K562 (cell line): Measurements from ENCODE around the gene PLXDC1.
"Not testable (repeated sequence)": the region's sequence is repeated elsewhere in the genome, so short reads cannot be mapped to it uniquely, and the experiment has no call there.

ENCODE experiments used
- NFE2L1 ChIP-seq: fragments of 450-650 bp; IDR thresholded peaks from 2 replicates; pipeline ENCODE4 v1.6.1; 2016; ENCODE audit warnings: missing genetic modification characterization, low read depth, mild to moderate bottlenecking, missing compliant biosample characterization, moderate library complexity, borderline replicate concordance
- SAFB2 ChIP-seq: fragments of 200-400 bp; formaldehyde crosslinking; IDR thresholded peaks from 2 replicates; pipeline ENCODE4 v1.6.1; 2018; ENCODE audit warnings: borderline replicate concordance, low read length, low read depth, moderate library complexity; ENCODE audit not compliant: severe bottlenecking
- SIX5 ChIP-seq, 2 experiments: IDR thresholded peaks; 2 replicates each; pipeline ENCODE4 v1.6.1; 2011; ENCODE audit warnings: low read length in 2 of 2, borderline replicate concordance in 1 of 2, low read depth in 1 of 2, mild to moderate bottlenecking in 1 of 2, moderate library complexity in 1 of 2; ENCODE audit not compliant: insufficient read depth in 1 of 2
- ZNF24 ChIP-seq: fragments of 450-650 bp; IDR thresholded peaks from 2 replicates; pipeline ENCODE4 v1.6.1; 2016

GRCh38 chr17:39129544-39129943, 21.9 kb downstream of the PLXDC1 start:
- not testable (repeated sequence) for TF ChIP-seq SAFB2; SIX5 (IDR thresholded peaks at IDR 0.05; ENCODE audit: borderline replicate concordance in 1 of 2, insufficient read depth in 1 of 2, low read depth in 1 of 2, low read length in 2 of 2); ZNF24; NFE2L1 (tag)
